Hepatocyte (in vitro differentiated cells): ENCODE results near the gene RTL9. TPM values are rescaled to one million over a fixed set of nuclear protein-coding genes. Genes with fewer than 3 reads are reported as not detected.

ENCODE experiments used
- DNase-seq: peaks from one replicate; pipeline ENCODE4 v3.0.0-alpha.2; 2016; ENCODE audit warnings: low spot score
- H2AFZ ChIP-seq: fragments of 200-600 bp; sonication (generic); 2 replicates; pipeline ENCODE4 v1.6.0; 2016; ENCODE audit warnings: antibody characterized with exemption, mild to moderate bottlenecking
- H3K27ac ChIP-seq: fragments of 200-600 bp; sonication (generic); 2 replicates; pipeline ENCODE4 v1.5.1; 2016; ENCODE audit warnings: mild to moderate bottlenecking
- H3K27me3 ChIP-seq: fragments of 200-600 bp; sonication (generic); 2 replicates; pipeline ENCODE4 v1.6.1; 2016
- H3K36me3 ChIP-seq: fragments of 200-600 bp; sonication (generic); replicated peaks from 2 replicates; pipeline ENCODE4 v1.5.1; 2016; ENCODE audit warnings: low read depth; ENCODE audit not compliant: insufficient read depth
- H3K4me1 ChIP-seq: fragments of 200-600 bp; sonication (generic); 2 replicates; pipeline ENCODE4 v1.5.1; 2016; ENCODE audit warnings: mild to moderate bottlenecking, moderate library complexity; ENCODE audit not compliant: insufficient read depth
- H3K4me2 ChIP-seq: fragments of 200-600 bp; sonication (generic); 2 replicates; pipeline ENCODE4 v1.6.0; 2016
- H3K4me3 ChIP-seq: fragments of 200-600 bp; sonication (generic); 2 replicates; pipeline ENCODE4 v1.5.1; 2016; ENCODE audit warnings: mild to moderate bottlenecking
- H3K79me2 ChIP-seq: fragments of 200-600 bp; sonication (generic); 2 replicates; pipeline ENCODE4 v1.6.0; 2017; ENCODE audit warnings: mild to moderate bottlenecking
- H3K9me2 ChIP-seq: fragments of 200-600 bp; sonication (generic); replicated peaks from 2 replicates; pipeline ENCODE4 v1.6.0; 2017; ENCODE audit warnings: mild to moderate bottlenecking; ENCODE audit not compliant: insufficient read depth
- H3K9me3 ChIP-seq: fragments of 200-600 bp; sonication (generic); 2 replicates; pipeline ENCODE4 v1.5.1; 2016; ENCODE audit warnings: low read depth, mild to moderate bottlenecking
- H4K20me1 ChIP-seq: fragments of 200-600 bp; sonication (generic); 2 replicates; pipeline ENCODE4 v1.6.0; 2016; ENCODE audit warnings: mild to moderate bottlenecking; ENCODE audit not compliant: insufficient read depth, poor library complexity, severe bottlenecking
- EZH2 ChIP-seq: fragments of 200-600 bp; sonication (generic); IDR thresholded peaks from 2 replicates; pipeline ENCODE4 v1.6.1; 2016; ENCODE audit warnings: antibody characterized with exemption, mild to moderate bottlenecking, borderline replicate concordance
- EZH2phosphoT487 ChIP-seq: fragments of 200-600 bp; sonication (generic); IDR thresholded peaks from one replicate; pipeline ENCODE4 v1.6.1; 2018; ENCODE audit warnings: antibody characterized with exemption, mild to moderate bottlenecking, low read depth, moderate library complexity; ENCODE audit not compliant: unreplicated experiment, severe bottlenecking
- WGBS: methylation state at CpG from one replicate; pipeline ENCODE4 v1.1.6; 2016; ENCODE audit warnings: low lambda C conversion rate; ENCODE audit errors: missing lambda C conversion rate; 5-methylcytosine and 5-hydroxymethylcytosine counted together
- polyA plus RNA-seq: library from polyadenylated mRNA; unstranded; fragments of >200 nt; fragmentation: Nextera tagmentation; extraction: Ambion mirVana; gene quantifications from 2 replicates; pipeline ENCODE4 v1.2.1, GENCODE V29; 2016
- total RNA-seq: library from RNA; depleted of rRNA; stranded (reverse); fragments of >200 nt; gene quantifications from 2 replicates; pipeline ENCODE4 v1.2.3, GENCODE V29; 2014
- TF ChIP-seq, protein P1 (sequence below): fragments of 200-600 bp; sonication (generic); IDR thresholded peaks from 2 replicates; pipeline ENCODE4 v1.5.1; 2016; ENCODE audit warnings: antibody characterized with exemption, mild to moderate bottlenecking; ENCODE audit not compliant: poor library complexity

The RTL9 gene
- total and polyA plus RNA-seq, 2 experiments from 2014 or later, result 0.65 to 2.9 TPM

DNA sequence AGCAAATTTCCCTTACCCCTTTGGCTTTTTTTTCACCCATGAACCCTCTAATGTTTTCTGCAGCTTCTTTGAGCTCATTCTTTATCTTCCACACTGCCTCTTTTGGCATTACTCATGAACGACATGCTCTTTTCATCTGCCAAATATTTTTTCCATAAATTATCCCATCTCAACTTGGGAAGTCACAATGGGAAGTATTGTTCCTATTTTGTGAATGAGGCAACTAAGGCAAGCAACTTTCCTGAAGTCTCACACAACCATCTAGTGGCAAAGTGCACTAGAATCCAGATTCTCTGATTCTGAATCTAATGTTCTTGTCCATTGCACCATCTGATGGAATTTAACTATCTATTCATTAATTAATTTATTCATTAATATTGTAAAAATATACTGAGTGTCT lies 625 bp downstream of the RTL9 start:
- H3K4me1 ChIP-seq, result no peaks in the 10 kb centered on the region
- no peaks in the 10 kb centered on the region for H4K20me1 ChIP-seq
- TF ChIP-seq EZH2 (no peak), EZH2phosphoT487 (no peak)
- H3K9me2 ChIP-seq, result no peaks in the 10 kb centered on the region
- DNase-seq, result no peak
- H3K4me2 ChIP-seq, result no peak overlapping the region
- H3K4me3 ChIP-seq, result no peak overlapping the region
- no peaks in the 10 kb centered on the region for H3K79me2 ChIP-seq
- no peaks in the 10 kb centered on the region for H3K9me3 ChIP-seq
- no peak overlapping the region for H2AFZ ChIP-seq
- 59% methylated on average over 1 of the region's 1 CpG for WGBS
- no peaks in the 10 kb centered on the region for H3K27me3 ChIP-seq
- no peaks in the 10 kb centered on the region for H3K36me3 ChIP-seq
- no peak overlapping the region for H3K27ac ChIP-seq

DNA sequence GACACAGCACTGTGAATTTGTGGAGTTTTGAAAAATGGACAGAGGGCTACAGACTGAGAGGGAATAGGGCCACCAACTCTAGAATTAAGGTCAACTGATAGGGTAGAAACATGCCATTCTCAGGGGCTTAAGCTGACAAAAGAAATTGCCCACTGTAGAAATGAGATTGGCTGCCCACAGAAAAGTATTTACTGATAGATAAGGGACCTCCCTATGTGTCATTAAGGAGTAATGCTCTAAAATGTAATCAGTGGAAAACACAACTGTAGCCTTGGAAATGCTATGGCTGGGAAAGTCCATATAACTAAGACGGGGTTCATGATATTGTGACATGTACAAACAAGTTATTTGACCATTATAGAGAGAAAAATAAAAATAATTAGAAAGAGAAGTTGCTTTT lies 4.6 kb downstream of the RTL9 start:
- no peaks in the 10 kb centered on the region for H3K9me2 ChIP-seq
- H2AFZ ChIP-seq, result no peak overlapping the region
- H3K9me3 ChIP-seq, result no peaks in the 10 kb centered on the region
- no peaks in the 10 kb centered on the region for H3K4me1 ChIP-seq
- H4K20me1 ChIP-seq, result no peaks in the 10 kb centered on the region
- H3K27ac ChIP-seq, result no peak overlapping the region
- H3K4me2 ChIP-seq, result no peak overlapping the region
- WGBS, result 60% methylated on average over 1 of the region's 1 CpG
- H3K36me3 ChIP-seq, result no peaks in the 10 kb centered on the region
- no peaks in the 10 kb centered on the region for H3K27me3 ChIP-seq
- no peak for DNase-seq
- H3K79me2 ChIP-seq, result no peaks in the 10 kb centered on the region
- TF ChIP-seq EZH2phosphoT487 (no peak), EZH2 (no peak)
- TF ChIP-seq, protein P1, sequence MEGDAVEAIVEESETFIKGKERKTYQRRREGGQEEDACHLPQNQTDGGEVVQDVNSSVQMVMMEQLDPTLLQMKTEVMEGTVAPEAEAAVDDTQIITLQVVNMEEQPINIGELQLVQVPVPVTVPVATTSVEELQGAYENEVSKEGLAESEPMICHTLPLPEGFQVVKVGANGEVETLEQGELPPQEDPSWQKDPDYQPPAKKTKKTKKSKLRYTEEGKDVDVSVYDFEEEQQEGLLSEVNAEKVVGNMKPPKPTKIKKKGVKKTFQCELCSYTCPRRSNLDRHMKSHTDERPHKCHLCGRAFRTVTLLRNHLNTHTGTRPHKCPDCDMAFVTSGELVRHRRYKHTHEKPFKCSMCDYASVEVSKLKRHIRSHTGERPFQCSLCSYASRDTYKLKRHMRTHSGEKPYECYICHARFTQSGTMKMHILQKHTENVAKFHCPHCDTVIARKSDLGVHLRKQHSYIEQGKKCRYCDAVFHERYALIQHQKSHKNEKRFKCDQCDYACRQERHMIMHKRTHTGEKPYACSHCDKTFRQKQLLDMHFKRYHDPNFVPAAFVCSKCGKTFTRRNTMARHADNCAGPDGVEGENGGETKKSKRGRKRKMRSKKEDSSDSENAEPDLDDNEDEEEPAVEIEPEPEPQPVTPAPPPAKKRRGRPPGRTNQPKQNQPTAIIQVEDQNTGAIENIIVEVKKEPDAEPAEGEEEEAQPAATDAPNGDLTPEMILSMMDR, result no peak
- no peak overlapping the region for H3K4me3 ChIP-seq

DNA sequence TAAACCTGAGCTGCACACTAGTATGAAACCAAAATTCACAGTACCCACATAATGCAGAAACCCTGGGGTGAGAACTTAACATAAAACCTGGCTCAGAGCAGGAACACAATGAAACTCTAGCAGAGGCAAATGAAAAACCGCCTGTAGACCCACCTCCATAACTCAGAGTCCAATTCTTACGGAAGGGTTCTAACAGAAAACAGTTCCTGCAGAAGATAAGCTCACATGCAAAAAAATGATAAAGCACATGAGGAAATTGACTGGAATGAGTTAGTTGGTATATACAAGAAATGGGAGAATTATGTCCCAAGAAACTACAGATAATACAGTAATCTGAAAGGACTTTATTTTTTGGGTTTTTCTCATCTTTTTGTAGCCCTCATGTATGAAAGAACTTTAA lies 14.7 kb downstream of the RTL9 start:
- no peak overlapping the region for H3K4me3 ChIP-seq
- no peaks in the 10 kb centered on the region for H3K9me2 ChIP-seq
- no peaks in the 10 kb centered on the region for H4K20me1 ChIP-seq
- H2AFZ ChIP-seq, result no peak overlapping the region
- no peaks in the 10 kb centered on the region for H3K79me2 ChIP-seq
- H3K27me3 ChIP-seq, result no peaks in the 10 kb centered on the region
- no peaks in the 10 kb centered on the region for H3K9me3 ChIP-seq
- H3K36me3 ChIP-seq, result no peaks in the 10 kb centered on the region
- TF ChIP-seq, protein P1, result no peak
- TF ChIP-seq EZH2phosphoT487 (no peak), EZH2 (no peak)
- no peak overlapping the region for H3K4me2 ChIP-seq
- H3K27ac ChIP-seq, result no peak overlapping the region
- no peaks in the 10 kb centered on the region for H3K4me1 ChIP-seq
- DNase-seq, result no peak
- WGBS, result 49% methylated on average over 2 of the region's 2 CpGs

DNA sequence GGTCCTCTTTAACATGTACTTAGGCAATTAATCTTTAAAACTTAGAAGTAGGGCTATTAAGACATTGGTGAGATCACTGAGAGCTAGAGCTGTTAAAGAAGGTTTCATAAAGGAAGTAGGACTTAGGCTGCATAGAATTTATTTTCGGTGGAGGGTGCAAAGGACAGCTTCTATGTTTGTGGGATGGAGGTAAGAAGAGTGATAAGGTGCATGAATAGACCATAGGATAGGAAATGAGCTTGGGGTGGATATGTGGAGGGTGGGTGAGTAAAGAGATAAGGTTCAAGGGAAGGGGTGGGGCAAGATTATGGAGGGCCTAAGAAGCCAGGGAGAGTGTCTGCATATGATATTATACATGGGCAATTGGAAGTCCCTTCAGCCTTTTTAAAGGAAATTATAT lies 15.9 kb downstream of the RTL9 start:
- no peaks in the 10 kb centered on the region for H4K20me1 ChIP-seq
- no peaks in the 10 kb centered on the region for H3K4me1 ChIP-seq
- no peaks in the 10 kb centered on the region for H3K9me2 ChIP-seq
- 29% methylated on average over 1 of the region's 1 CpG for WGBS
- no peak overlapping the region for H3K27ac ChIP-seq
- H3K36me3 ChIP-seq, result no peaks in the 10 kb centered on the region
- no peak overlapping the region for H3K4me2 ChIP-seq
- H2AFZ ChIP-seq, result no peak overlapping the region
- H3K27me3 ChIP-seq, result no peaks in the 10 kb centered on the region
- H3K79me2 ChIP-seq, result no peaks in the 10 kb centered on the region
- no peak for TF ChIP-seq EZH2phosphoT487
- TF ChIP-seq EZH2, result no peak
- TF ChIP-seq, protein P1, result no peak
- DNase-seq, result no peak
- no peak overlapping the region for H3K4me3 ChIP-seq
- no peaks in the 10 kb centered on the region for H3K9me3 ChIP-seq
